ENCODE measurements around the gene SNX25. TPM values are rescaled to one million over a fixed set of nuclear protein-coding genes. Genes with fewer than 3 reads are reported as not detected.
A peak's percentile ranks its signal among the peaks of the same experiment; 100 is the strongest.

The SNX25 gene
- total RNA-seq, 2 experiments from 2014 or later = 16.2 to 16.9 TPM

- Mint-ChIP-seq H3K9me3 (ENCODE audit: low read depth) (no peaks in the 10 kb centered on the region), H3K27me3 (no peaks in the 10 kb centered on the region), H3K36me3 (peaks cover 22% of the 10 kb centered on the region), H3K4me1 (peaks cover 17% of the 10 kb centered on the region), H3K4me3 (no peak overlapping the region), H3K27ac (no peak overlapping the region)
- ATAC-seq (no peak), DNase-seq (no peak)
- CTCF ChIA-PET = interaction anchor here (1.8 kb wide), 1 partner anchor 9 kb away, joined by 6 read pairs; no protein-coding TSS in a partner anchor
Measured at GRCh38 chr4:185265942-185266341, 56.5 kb downstream of the SNX25 start.

DNA sequence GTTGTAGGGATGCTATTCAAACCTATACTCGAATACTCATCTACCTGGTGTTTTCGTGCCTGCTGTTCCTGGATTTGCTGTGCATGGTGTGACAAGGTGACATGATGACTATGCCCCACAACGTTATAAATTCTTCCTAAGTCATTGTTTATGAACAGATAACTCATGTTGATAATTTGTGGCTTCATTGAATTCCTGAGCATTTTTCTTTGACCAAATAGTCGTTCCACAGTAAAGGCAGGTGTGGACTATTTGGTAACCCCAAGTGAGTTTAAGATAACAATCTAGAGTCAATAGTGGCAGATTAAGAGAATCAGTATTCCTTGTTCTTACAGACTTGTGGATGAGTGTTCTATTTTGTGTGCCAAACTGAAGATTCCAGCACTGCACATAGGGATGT lies 59.9 kb downstream of the SNX25 start:
- ATAC-seq (no peak), DNase-seq (no peak)
- peaks cover 28% of the 10 kb centered on the region for H3K36me3 Mint-ChIP-seq
- no peak overlapping the region for H3K27ac Mint-ChIP-seq
- CTCF ChIA-PET = no interaction called here
- no peaks in the 10 kb centered on the region for H3K9me3 Mint-ChIP-seq (ENCODE audit: low read depth)
- H3K4me1 Mint-ChIP-seq = peaks cover 10% of the 10 kb centered on the region
- H3K4me3 Mint-ChIP-seq = no peak overlapping the region
- no peaks in the 10 kb centered on the region for H3K27me3 Mint-ChIP-seq

DNA sequence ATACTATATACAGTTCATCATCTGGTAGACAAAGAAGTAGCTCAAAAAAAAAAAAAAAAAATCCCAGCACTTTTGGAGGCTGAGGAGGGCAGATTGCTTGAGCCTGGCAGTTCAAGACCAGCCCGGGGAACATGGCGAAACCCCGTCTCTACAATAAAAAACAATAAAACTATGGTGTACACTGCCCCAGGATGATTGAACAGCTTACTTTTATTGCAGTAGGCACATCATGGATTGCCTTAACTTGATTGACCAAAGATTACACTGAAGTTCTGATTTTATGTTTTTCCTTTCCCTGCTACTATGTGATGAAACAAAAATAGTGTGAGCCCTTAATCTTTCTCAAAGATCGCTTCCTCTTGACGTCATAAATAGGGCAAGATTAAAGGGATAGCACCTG lies 60.6 kb downstream of the SNX25 start:
- no peak for ATAC-seq
- Mint-ChIP-seq H3K27me3 (no peaks in the 10 kb centered on the region), H3K9me3 (ENCODE audit: low read depth) (no peaks in the 10 kb centered on the region), H3K36me3 (peaks cover 28% of the 10 kb centered on the region), H3K27ac (no peak overlapping the region), H3K4me1 (peaks cover 10% of the 10 kb centered on the region), H3K4me3 (no peak overlapping the region)
- CTCF ChIA-PET = interaction anchor here (0.6 kb wide), 1 partner anchor 94 kb away, joined by 3 read pairs; no protein-coding TSS in a partner anchor
- DNase-seq = no peak

DNA sequence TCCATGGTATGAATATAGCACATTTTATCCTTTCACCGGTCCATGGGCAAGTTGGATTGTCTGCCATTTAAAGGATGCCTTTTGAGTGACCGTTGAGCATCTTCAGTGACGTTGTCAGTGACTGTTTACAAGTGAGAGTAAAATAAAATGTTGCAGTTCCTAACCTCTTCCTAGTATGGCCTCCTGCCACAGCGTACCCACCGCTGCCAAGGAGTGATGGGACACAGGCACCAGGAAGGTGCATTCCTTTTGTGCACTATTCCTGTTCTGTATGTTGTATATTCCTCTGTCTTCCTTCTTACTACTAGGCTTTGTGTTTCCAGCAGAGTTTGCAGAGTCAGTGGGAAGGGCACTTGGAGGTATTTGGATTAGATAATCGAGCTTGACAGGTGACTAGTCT lies 61.5 kb downstream of the SNX25 start:
- Mint-ChIP-seq H3K4me1 (peaks cover 7% of the 10 kb centered on the region), H3K27me3 (no peaks in the 10 kb centered on the region), H3K4me3 (no peak overlapping the region), H3K9me3 (ENCODE audit: low read depth) (no peaks in the 10 kb centered on the region), H3K36me3 (peaks cover 29% of the 10 kb centered on the region), H3K27ac (no peak overlapping the region)
- no peak for DNase-seq
- no peak for ATAC-seq
- CTCF ChIA-PET = no interaction called here

GRCh38 chr4:185272245-185272644 lies 62.8 kb downstream of the SNX25 start:
- H3K27ac Mint-ChIP-seq = no peak overlapping the region
- no peaks in the 10 kb centered on the region for H3K4me1 Mint-ChIP-seq

GRCh38 chr4:185275501-185275900 lies 66.1 kb downstream of the SNX25 start:
- H3K9me3 Mint-ChIP-seq (ENCODE audit: low read depth) = no peaks in the 10 kb centered on the region
- ATAC-seq (no peak), DNase-seq (no peak)
- CTCF ChIA-PET = interaction anchor here (2.0 kb wide), 1 partner anchor 9 kb away, joined by 6 read pairs; no protein-coding TSS in a partner anchor
- H3K36me3 Mint-ChIP-seq = peaks cover 14% of the 10 kb centered on the region
- no peak overlapping the region for H3K4me3 Mint-ChIP-seq
- H3K27me3 Mint-ChIP-seq = no peaks in the 10 kb centered on the region
- peaks cover 5% of the 10 kb centered on the region for H3K4me1 Mint-ChIP-seq
- H3K27ac Mint-ChIP-seq = no peak overlapping the region

More at GRCh38 chr4:185272245-185272644, 62.8 kb downstream of the SNX25 start:
- H3K9me3 Mint-ChIP-seq (ENCODE audit: low read depth) = no peaks in the 10 kb centered on the region
- no peaks in the 10 kb centered on the region for H3K27me3 Mint-ChIP-seq
- no peak for ATAC-seq
- no peak overlapping the region for H3K4me3 Mint-ChIP-seq
- peaks cover 27% of the 10 kb centered on the region for H3K36me3 Mint-ChIP-seq
- no peak for DNase-seq
- CTCF ChIA-PET = no interaction called here

DNA sequence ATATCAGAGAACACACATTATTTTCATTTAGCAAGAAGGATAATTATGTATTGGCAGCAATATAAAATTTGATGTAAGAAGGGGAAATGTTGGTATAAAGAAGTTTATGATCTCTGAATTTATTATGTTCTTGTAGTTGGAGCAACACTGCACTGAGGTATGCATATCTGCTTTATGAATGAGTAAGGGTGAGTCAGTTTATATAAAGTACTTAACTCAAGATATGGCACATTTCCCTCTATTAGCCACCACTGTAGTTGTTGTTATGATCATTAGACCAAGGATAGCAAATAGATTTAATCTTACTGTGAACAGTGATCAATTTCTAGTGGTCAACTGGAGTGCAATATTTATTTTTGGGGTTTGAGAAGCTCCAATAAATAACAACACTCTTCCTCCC lies 66.6 kb downstream of the SNX25 start:
- H3K4me3 Mint-ChIP-seq = no peak overlapping the region
- no peaks in the 10 kb centered on the region for H3K9me3 Mint-ChIP-seq (ENCODE audit: low read depth)
- ATAC-seq (no peak), DNase-seq (no peak)
- peaks cover 12% of the 10 kb centered on the region for H3K36me3 Mint-ChIP-seq
- H3K27me3 Mint-ChIP-seq = no peaks in the 10 kb centered on the region
- H3K4me1 Mint-ChIP-seq = peaks cover 10% of the 10 kb centered on the region
- H3K27ac Mint-ChIP-seq = no peak overlapping the region
- CTCF ChIA-PET = interaction anchor here (2.0 kb wide), 1 partner anchor 10 kb away, joined by 6 read pairs; no protein-coding TSS in a partner anchor

DNA sequence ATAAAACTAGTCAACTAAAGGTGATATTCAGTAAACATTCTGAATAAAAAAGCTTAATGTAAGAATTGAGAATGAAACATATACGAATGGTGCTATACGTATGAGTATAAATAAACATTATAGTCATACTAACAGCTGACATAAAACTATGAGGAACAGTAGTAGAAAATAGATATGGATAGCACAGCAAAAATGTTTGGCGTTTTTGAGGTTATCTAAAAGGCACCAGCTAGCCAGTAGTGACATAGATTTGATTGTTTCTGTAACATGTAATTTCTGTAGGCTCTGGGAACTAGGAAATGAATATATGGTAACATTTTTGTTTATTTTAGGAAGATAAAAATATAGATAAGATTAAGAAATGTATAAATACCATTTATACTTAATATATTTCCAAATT lies 69.3 kb downstream of the SNX25 start:
- CTCF ChIA-PET = no interaction called here
- ATAC-seq = no peak
- Mint-ChIP-seq H3K27ac (no peak overlapping the region), H3K9me3 (ENCODE audit: low read depth) (no peaks in the 10 kb centered on the region), H3K4me1 (peaks cover 14% of the 10 kb centered on the region), H3K27me3 (no peaks in the 10 kb centered on the region), H3K36me3 (peaks cover 5% of the 10 kb centered on the region), H3K4me3 (no peak overlapping the region)
- no peak for DNase-seq

GRCh38 chr4:185280608-185281007 lies 71.2 kb downstream of the SNX25 start:
- peak overlapping the region; percentile 3 for H3K27ac Mint-ChIP-seq
- no peak overlapping the region for H3K4me3 Mint-ChIP-seq
- H3K27me3 Mint-ChIP-seq = no peaks in the 10 kb centered on the region
- CTCF ChIA-PET = no interaction called here
- no peak for DNase-seq
- H3K9me3 Mint-ChIP-seq (ENCODE audit: low read depth) = no peaks in the 10 kb centered on the region
- peaks cover 14% of the 10 kb centered on the region for H3K4me1 Mint-ChIP-seq
- peak; percentile 42 for ATAC-seq
- H3K36me3 Mint-ChIP-seq = peaks cover 9% of the 10 kb centered on the region

GRCh38 chr4:185282968-185283367 lies 73.6 kb downstream of the SNX25 start:
- DNase-seq = no peak
- Mint-ChIP-seq H3K4me1 (peaks cover 14% of the 10 kb centered on the region), H3K36me3 (peaks cover 4% of the 10 kb centered on the region), H3K27me3 (no peaks in the 10 kb centered on the region), H3K27ac (no peak overlapping the region), H3K9me3 (ENCODE audit: low read depth) (no peaks in the 10 kb centered on the region), H3K4me3 (no peak overlapping the region)
- ATAC-seq = no peak
- CTCF ChIA-PET = no interaction called here

- H3K27me3 Mint-ChIP-seq = no peaks in the 10 kb centered on the region
- CTCF ChIA-PET = no interaction called here
- ATAC-seq = no peak
Measured at GRCh38 chr4:185283723-185284122, 74.3 kb downstream of the SNX25 start.

DNA sequence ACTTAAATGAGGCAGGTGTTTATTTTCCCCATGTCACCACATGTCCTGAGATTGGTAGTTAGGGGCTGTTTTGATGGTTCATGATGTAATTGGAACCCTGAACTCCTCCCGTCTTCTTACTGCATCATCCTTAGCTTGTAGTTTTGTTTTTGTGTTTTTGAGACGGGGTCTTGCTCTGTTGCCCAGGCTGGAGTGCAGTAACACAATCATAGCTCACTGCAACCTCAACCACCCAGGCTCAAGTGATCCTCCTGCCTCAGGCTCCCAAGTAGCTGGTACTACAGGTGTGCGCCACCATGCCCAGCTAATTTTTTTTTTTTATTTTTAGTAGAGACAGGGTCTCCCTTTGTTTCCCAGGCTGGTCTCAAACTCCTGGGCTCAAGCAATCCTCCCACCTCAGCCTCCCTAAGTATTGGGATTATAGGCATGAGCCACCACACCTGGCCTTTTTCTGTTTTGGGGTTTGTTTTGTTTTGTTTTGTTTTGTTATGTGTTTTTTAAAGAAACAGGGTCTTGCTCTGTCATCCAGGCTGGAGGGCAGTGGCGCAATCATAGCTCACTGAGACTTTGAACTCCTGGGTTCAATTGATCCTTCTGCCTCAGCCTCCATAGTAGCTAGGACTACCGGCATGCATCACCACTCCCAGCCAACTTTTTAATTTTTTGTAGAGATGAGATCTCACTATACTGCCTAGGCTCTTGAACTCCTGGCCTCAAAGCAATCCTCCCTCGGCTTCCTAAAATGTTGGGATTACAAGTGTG lies 76.4 kb downstream of the SNX25 start:
- no peak for DNase-seq
- CTCF ChIA-PET = interaction anchor here (1.2 kb wide), 1 partner anchor 24 kb away, joined by 3 read pairs; no protein-coding TSS in a partner anchor
- no peak overlapping the region for H3K27ac Mint-ChIP-seq
- H3K9me3 Mint-ChIP-seq (ENCODE audit: low read depth) = no peaks in the 10 kb centered on the region
- H3K4me3 Mint-ChIP-seq = no peak overlapping the region
- peaks cover 6% of the 10 kb centered on the region for H3K4me1 Mint-ChIP-seq
- H3K36me3 Mint-ChIP-seq = peaks cover 7% of the 10 kb centered on the region
- ATAC-seq = no peak
- no peaks in the 10 kb centered on the region for H3K27me3 Mint-ChIP-seq

More at GRCh38 chr4:185283723-185284122, 74.3 kb downstream of the SNX25 start:
- H3K4me1 Mint-ChIP-seq = peaks cover 14% of the 10 kb centered on the region
- no peak for DNase-seq
- H3K9me3 Mint-ChIP-seq (ENCODE audit: low read depth) = no peaks in the 10 kb centered on the region
- H3K27ac Mint-ChIP-seq = no peak overlapping the region
- no peak overlapping the region for H3K4me3 Mint-ChIP-seq
- peaks cover 4% of the 10 kb centered on the region for H3K36me3 Mint-ChIP-seq

GRCh38 chr4:185286571-185286970 lies 77.2 kb downstream of the SNX25 start:
- Mint-ChIP-seq H3K27me3 (no peaks in the 10 kb centered on the region), H3K9me3 (ENCODE audit: low read depth) (no peaks in the 10 kb centered on the region), H3K27ac (no peak overlapping the region), H3K4me1 (peaks cover 3% of the 10 kb centered on the region), H3K4me3 (no peak overlapping the region), H3K36me3 (peaks cover 7% of the 10 kb centered on the region)
- CTCF ChIA-PET = no interaction called here
- DNase-seq = no peak
- no peak for ATAC-seq

DNA sequence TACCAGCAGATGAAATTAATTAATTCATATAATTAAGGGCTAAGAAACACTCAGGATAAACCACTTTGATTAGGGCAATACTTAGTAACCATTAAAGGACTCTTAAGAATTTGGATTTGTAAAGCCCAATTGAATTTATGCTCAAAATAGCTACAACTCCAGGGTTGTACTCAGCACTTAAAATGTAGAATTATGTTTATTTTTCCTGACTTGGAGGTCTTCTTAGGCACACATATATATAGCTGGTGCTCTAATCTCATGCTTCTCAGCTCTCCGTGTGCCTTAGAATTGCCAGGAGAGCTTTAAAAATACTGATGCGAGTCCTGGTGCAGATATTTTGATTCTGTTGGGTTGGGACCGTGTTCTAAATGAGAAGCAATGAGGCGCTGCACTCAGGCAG lies 77.6 kb downstream of the SNX25 start:
- peaks cover 8% of the 10 kb centered on the region for H3K36me3 Mint-ChIP-seq
- H3K9me3 Mint-ChIP-seq (ENCODE audit: low read depth) = no peaks in the 10 kb centered on the region
- H3K4me3 Mint-ChIP-seq = no peak overlapping the region
- DNase-seq (no peak), ATAC-seq (no peak)
- CTCF ChIA-PET = no interaction called here
- H3K27me3 Mint-ChIP-seq = no peaks in the 10 kb centered on the region
- no peak overlapping the region for H3K27ac Mint-ChIP-seq
- peaks cover 3% of the 10 kb centered on the region for H3K4me1 Mint-ChIP-seq

Measured in activated CD8-positive, alpha-beta memory T cell treated with anti-CD3 and anti-CD28 coated beads, Interleukin-2, amount 10 ng/mL, durations not matched to agents 7 days and 5 days (primary cell).